Endothelial cell of umbilical vein (primary cell): ENCODE measurements around the gene HDHD3. TPM values are rescaled to one million over a fixed set of nuclear protein-coding genes. Genes with fewer than 3 reads are reported as not detected.

Source experiments
- BruUV-seq: library from RNA; stranded (reverse); fragments of 400-500 nt; replicated peaks from 2 replicates; lab custom pipeline; 2021; lab: Mats Ljungman, UMichigan
- CTCF ChIA-PET: fragments of 300-600, 350-600 bp; sonication (Branson Sonifier 250); formaldehyde crosslinking; loops from one replicate; lab custom pipeline; 2021; ENCODE audit warnings: antibody characterized with exemption, inconsistent platforms; lab: Charles Lee
- POLR2A ChIA-PET: fragments of 300-600, 350-600 bp; sonication (Branson Sonifier 250); formaldehyde crosslinking; loops from one replicate; lab custom pipeline; 2021; ENCODE audit warnings: antibody characterized with exemption, inconsistent platforms; lab: Charles Lee
- DNase-seq: peaks from one replicate; pipeline ENCODE4 v3.0.0-alpha.2; 2011; ENCODE audit warnings: low read depth, low spot score
- FAIRE-seq: peaks from 2 replicates; lab custom pipeline; 2011; peaks lifted over from hg19 to GRCh38; lab: Jason Lieb, UNC
- H2AFZ ChIP-seq: 2 replicates; pipeline ENCODE4 v1.6.0; 2012; ENCODE audit warnings: low read depth, low read length, control low read depth, inconsistent platforms
- H3K27ac ChIP-seq: 2 replicates; pipeline ENCODE4 v1.5.1; 2011; ENCODE audit warnings: low read depth, mild to moderate bottlenecking, control low read depth, low read length, moderate library complexity; ENCODE audit not compliant: insufficient read depth
- H3K27me3 ChIP-seq, 2 experiments: 2 replicates each; pipeline versions ENCODE4 v1.6.0 to v1.6.1; 2011; ENCODE audit warnings: low read length in 2 of 2, mixed read lengths in 1 of 2; ENCODE audit not compliant: control insufficient read depth in 2 of 2, insufficient read depth in 2 of 2
- H3K36me3 ChIP-seq, 2 experiments: 2 replicates in 1 of 2; 3 replicates in 1 of 2; pipeline ENCODE4 v1.5.1; 2011; ENCODE audit warnings: low read length in 2 of 2, mild to moderate bottlenecking in 1 of 2, moderate library complexity in 1 of 2; ENCODE audit not compliant: control insufficient read depth in 2 of 2, insufficient read depth in 2 of 2; ENCODE audit errors: extremely low read depth in 1 of 2
- H3K4me1 ChIP-seq: 3 replicates; pipeline ENCODE4 v1.5.1; 2011; ENCODE audit warnings: mild to moderate bottlenecking, low read length; ENCODE audit not compliant: control insufficient read depth, insufficient read depth; ENCODE audit errors: extremely low read depth
- H3K4me2 ChIP-seq: 2 replicates; pipeline ENCODE4 v1.6.1; 2011; ENCODE audit warnings: low read length, control low read depth, mixed read lengths; ENCODE audit not compliant: insufficient read depth
- H3K4me3 ChIP-seq, 3 experiments: fragments of 200-600 bp in 1 of 3; sonication (generic), shearing (Covaris generic) in 1 of 3; replicated peaks in 1 of 3; 2 replicates each; pipeline ENCODE4 v1.5.1; 2011 to 2016; ENCODE audit warnings: control low read depth in 3 of 3, low read length in 3 of 3, mild to moderate bottlenecking in 2 of 3, inconsistent platforms in 1 of 3, low read depth in 1 of 3, moderate library complexity in 1 of 3; ENCODE audit not compliant: insufficient read depth in 1 of 3
- H3K79me2 ChIP-seq: 2 replicates; pipeline ENCODE4 v1.6.0; 2012; ENCODE audit warnings: low read length, inconsistent platforms; ENCODE audit not compliant: control insufficient read depth, insufficient read depth
- H3K9ac ChIP-seq: replicated peaks from 2 replicates; pipeline ENCODE3; 2011; ENCODE audit warnings: low read length, control low read depth; ENCODE audit not compliant: insufficient read depth; ENCODE audit errors: extremely low read depth
- H3K9me1 ChIP-seq: replicated peaks from 3 replicates; pipeline ENCODE4 v1.6.0; 2011; ENCODE audit warnings: mild to moderate bottlenecking, low read length; ENCODE audit not compliant: control insufficient read depth, insufficient read depth; ENCODE audit errors: extremely low read depth
- H3K9me3 ChIP-seq: replicated peaks from 2 replicates; pipeline ENCODE4 v1.5.1; 2012; ENCODE audit warnings: low read length, inconsistent platforms; ENCODE audit not compliant: control insufficient read depth, insufficient read depth
- H4K20me1 ChIP-seq: replicated peaks from 2 replicates; pipeline ENCODE3; 2011; ENCODE audit warnings: mild to moderate bottlenecking, low read length; ENCODE audit not compliant: control insufficient read depth, insufficient read depth; ENCODE audit errors: extremely low read depth
- EZH2 ChIP-seq: IDR thresholded peaks from 2 replicates; pipeline ENCODE4 v1.6.1; 2012; ENCODE audit warnings: borderline replicate concordance, low read depth, mild to moderate bottlenecking, moderate library complexity, low read length, inconsistent platforms; ENCODE audit not compliant: severe bottlenecking
- FOS ChIP-seq: IDR thresholded peaks from 2 replicates; pipeline ENCODE4 v1.6.1; 2011; ENCODE audit warnings: mild to moderate bottlenecking, low read length, moderate library complexity, borderline replicate concordance; ENCODE audit not compliant: insufficient read depth
- GATA2 ChIP-seq: IDR thresholded peaks from 2 replicates; pipeline ENCODE4 v1.7.0; 2011; ENCODE audit warnings: low read depth, mild to moderate bottlenecking, moderate library complexity, mixed read lengths, low read length; ENCODE audit not compliant: insufficient read length, insufficient read depth
- JUN ChIP-seq: IDR thresholded peaks from 2 replicates; pipeline ENCODE4 v1.6.1; 2011; ENCODE audit warnings: borderline replicate concordance, low read depth; ENCODE audit not compliant: insufficient read length, insufficient read depth
- MYC ChIP-seq: IDR thresholded peaks from one replicate; pipeline ENCODE4 v1.6.1; 2011; ENCODE audit warnings: mild to moderate bottlenecking, low read depth, low read length
- POLR2A ChIP-seq: IDR thresholded peaks from 2 replicates; pipeline ENCODE4 v1.6.1; 2012; ENCODE audit warnings: low read depth, mild to moderate bottlenecking, control low read depth, low read length
- POLR2AphosphoS5 ChIP-seq: IDR thresholded peaks from 2 replicates; pipeline ENCODE4 v1.6.1; 2012; ENCODE audit warnings: low read depth, mild to moderate bottlenecking, control low read depth, low read length, moderate library complexity; ENCODE audit not compliant: insufficient read depth
- dilution Hi-C: fragments of 300-500 bp; cut with MboI; formaldehyde crosslinking; loops from one replicate; pipeline ENCODE4 v1.15.0; 2019; ENCODE audit warnings: low sequenced_read_pairs; ENCODE audit not compliant: extremely low pct_ligation_motif_present
- intact Hi-C: fragments of 100-400 bp; cut with micrococcal nuclease; formaldehyde crosslinking; loops from one replicate; pipeline ENCODE4 v1.10.0; 2022
- polyA plus RNA-seq, 4 experiments: library from polyadenylated mRNA; depleted of rRNA in 3 of 4; stranded (reverse) in 3 of 4; unstranded in 1 of 4; fragments of >200 nt; gene quantifications; 2 replicates each; pipeline versions ENCODE4 v1.2.1 to v1.2.3, GENCODE V29; 2011 to 2012; ENCODE audit warnings: missing spikeins in 1 of 4
- total RNA-seq: library from RNA; stranded (reverse); gene quantifications from 2 replicates; pipeline ENCODE4 v1.2.3, GENCODE V29; 2021
- TF ChIP-seq, protein P1 (sequence below): IDR thresholded peaks from 2 replicates; pipeline ENCODE4 v1.6.1; 2011; ENCODE audit not compliant: insufficient read depth, insufficient read length
- TF ChIP-seq, protein P2 (sequence below), 2 donors: IDR thresholded peaks; 1 replicate in 1 of 2; 2 replicates in 1 of 2; pipeline ENCODE4 v1.5.1; 2011; ENCODE audit warnings: low read length in 2 of 2, mild to moderate bottlenecking in 2 of 2, moderate library complexity in 2 of 2, control low read depth in 1 of 2, inconsistent platforms in 1 of 2, low read depth in 1 of 2; ENCODE audit not compliant: insufficient read depth in 1 of 2; ENCODE audit errors: extremely low read depth in 1 of 2

The HDHD3 gene
- total and polyA plus RNA-seq, 2 donors (not counting 3 experiments of a cell fraction or from before 2014, with no cell fraction given): 7.6 to 14.1 TPM

DNA sequence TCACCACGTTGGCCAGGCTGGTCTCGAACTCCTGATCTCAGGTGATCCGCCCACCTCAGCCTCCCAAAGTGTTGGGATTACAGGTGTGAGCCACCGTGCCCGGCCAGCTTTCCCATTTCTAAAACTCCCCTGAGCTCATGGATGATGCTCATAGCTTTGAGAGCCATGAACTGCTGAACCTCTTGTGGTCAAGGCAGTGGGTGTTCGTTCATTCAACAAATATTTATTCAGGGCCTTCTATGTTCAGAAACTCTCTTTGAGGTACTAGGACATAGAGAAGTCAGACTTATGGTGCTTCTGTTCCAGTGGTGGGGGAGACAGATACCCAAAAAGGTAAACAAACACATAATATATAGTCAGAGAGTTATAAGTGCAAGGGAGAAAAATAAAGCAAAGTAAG, 24.8 kb downstream of the HDHD3 start:
- Histone ChIP-seq H3K36me3 (no peaks in the 10 kb centered on the region), H3K4me1 (peaks cover 3% of the 10 kb centered on the region), H3K79me2 (no peaks in the 10 kb centered on the region), H3K9me1 (no peaks in the 10 kb centered on the region), H3K4me3 (no peak overlapping the region), H3K9me3 (no peaks in the 10 kb centered on the region), H3K4me2 (no peak overlapping the region), H4K20me1 (no peaks in the 10 kb centered on the region), H3K27me3 (peaks cover 44 to 52% of the 10 kb centered on the region in 2 experiments), H2AFZ (no peak overlapping the region), H3K27ac (no peak overlapping the region), H3K9ac (no peak overlapping the region)
- TF ChIP-seq, protein P1, sequence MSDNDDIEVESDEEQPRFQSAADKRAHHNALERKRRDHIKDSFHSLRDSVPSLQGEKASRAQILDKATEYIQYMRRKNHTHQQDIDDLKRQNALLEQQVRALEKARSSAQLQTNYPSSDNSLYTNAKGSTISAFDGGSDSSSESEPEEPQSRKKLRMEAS: no peak
- TF ChIP-seq MYC (no peak), POLR2AphosphoS5 (no peak), GATA2 (no peak), JUN (no peak), EZH2 (no peak), FOS (no peak), POLR2A (no peak)
- TF ChIP-seq, protein P2, sequence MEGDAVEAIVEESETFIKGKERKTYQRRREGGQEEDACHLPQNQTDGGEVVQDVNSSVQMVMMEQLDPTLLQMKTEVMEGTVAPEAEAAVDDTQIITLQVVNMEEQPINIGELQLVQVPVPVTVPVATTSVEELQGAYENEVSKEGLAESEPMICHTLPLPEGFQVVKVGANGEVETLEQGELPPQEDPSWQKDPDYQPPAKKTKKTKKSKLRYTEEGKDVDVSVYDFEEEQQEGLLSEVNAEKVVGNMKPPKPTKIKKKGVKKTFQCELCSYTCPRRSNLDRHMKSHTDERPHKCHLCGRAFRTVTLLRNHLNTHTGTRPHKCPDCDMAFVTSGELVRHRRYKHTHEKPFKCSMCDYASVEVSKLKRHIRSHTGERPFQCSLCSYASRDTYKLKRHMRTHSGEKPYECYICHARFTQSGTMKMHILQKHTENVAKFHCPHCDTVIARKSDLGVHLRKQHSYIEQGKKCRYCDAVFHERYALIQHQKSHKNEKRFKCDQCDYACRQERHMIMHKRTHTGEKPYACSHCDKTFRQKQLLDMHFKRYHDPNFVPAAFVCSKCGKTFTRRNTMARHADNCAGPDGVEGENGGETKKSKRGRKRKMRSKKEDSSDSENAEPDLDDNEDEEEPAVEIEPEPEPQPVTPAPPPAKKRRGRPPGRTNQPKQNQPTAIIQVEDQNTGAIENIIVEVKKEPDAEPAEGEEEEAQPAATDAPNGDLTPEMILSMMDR (IDR thresholded peaks at IDR 0.05; ENCODE audit: extremely low read depth in 1 of 2, insufficient read depth in 1 of 2, low read depth in 1 of 2, low read length in 2 of 2): no peak
- POLR2A ChIA-PET: no interaction called here
- no TSS peak for BruUV-seq
- FAIRE-seq: no peak
- DNase-seq: no peak
- CTCF ChIA-PET: no interaction called here
- dilution Hi-C loops: no loop called here
- intact Hi-C loops: no loop called here
